Fibroblast of mammary gland (primary cell): Measurements from ENCODE around the gene KCND3.

ENCODE experiments used
- DNase-seq: peaks from one replicate; pipeline ENCODE4 v3.0.0-alpha.2; 2010; ENCODE audit warnings: low read depth
- H3K4me3 ChIP-seq: 2 replicates; pipeline ENCODE4 v1.5.1; 2011; ENCODE audit warnings: low read depth, mild to moderate bottlenecking, low read length, moderate library complexity; ENCODE audit not compliant: control insufficient read depth
- TF ChIP-seq, protein P1 (sequence below): conservative IDR thresholded peaks from 2 replicates; pipeline ENCODE4 v1.5.1; 2011; ENCODE audit warnings: low read depth, low read length, inconsistent platforms; ENCODE audit not compliant: control insufficient read depth, insufficient read depth

KCND3 gene

DNA sequence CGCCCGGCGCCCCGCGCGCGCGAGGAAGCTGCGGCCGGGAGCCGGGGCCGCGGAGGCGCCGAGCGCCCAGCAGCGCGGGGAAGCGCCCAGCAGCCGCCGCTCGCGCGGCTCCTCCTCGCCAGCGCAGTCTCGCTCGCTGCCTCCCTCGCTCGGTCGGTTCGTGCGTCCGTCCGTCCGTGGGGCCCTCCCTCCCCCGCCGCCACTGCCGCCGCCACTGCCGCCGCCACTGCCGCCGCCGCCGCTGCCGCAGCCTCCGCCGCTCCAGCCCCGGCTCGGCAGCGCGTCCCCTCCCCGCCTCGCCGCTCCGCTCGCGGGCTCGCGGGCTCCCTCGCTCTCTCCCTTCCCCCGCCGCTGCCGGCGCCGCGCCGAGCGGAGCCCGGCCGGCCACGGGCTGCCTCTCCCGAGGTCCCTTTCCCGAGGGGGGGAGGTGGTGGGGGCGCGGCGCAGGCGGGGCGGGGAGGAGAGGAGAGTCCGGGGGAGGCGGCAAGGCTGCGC is at the start of gene KCND3:
TSS of gene KCND3 (minus strand) at position 138 of the 495 bp plus-strand sequence.
- TF ChIP-seq, protein P1, sequence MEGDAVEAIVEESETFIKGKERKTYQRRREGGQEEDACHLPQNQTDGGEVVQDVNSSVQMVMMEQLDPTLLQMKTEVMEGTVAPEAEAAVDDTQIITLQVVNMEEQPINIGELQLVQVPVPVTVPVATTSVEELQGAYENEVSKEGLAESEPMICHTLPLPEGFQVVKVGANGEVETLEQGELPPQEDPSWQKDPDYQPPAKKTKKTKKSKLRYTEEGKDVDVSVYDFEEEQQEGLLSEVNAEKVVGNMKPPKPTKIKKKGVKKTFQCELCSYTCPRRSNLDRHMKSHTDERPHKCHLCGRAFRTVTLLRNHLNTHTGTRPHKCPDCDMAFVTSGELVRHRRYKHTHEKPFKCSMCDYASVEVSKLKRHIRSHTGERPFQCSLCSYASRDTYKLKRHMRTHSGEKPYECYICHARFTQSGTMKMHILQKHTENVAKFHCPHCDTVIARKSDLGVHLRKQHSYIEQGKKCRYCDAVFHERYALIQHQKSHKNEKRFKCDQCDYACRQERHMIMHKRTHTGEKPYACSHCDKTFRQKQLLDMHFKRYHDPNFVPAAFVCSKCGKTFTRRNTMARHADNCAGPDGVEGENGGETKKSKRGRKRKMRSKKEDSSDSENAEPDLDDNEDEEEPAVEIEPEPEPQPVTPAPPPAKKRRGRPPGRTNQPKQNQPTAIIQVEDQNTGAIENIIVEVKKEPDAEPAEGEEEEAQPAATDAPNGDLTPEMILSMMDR = no peak
- DNase-seq = peak; percentile 4
- H3K4me3 ChIP-seq = no peak within 1 kb of the TSS

DNA sequence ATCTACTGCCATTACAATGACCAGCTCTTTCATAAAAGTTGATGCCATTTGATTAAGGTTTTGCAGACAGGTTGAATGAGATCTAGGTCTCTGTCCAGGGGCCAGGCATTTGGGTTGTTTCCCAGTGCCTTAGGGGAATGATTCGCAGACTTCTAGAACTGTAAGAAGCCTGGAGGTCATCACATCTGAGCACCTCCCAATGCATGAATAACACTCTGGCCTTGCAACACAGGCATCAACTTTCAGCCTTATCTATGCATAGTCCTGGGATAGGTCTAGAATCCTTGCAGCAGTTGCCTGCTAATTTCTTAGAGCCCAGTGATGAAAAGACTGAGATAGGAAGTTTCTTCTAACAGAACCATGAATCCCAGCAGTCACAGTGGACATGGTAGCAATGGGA is 44.8 kb upstream of the KCND3 start:
- TF ChIP-seq, protein P1 = no peak
- DNase-seq = no peak
- H3K4me3 ChIP-seq = no peak overlapping the region

DNA sequence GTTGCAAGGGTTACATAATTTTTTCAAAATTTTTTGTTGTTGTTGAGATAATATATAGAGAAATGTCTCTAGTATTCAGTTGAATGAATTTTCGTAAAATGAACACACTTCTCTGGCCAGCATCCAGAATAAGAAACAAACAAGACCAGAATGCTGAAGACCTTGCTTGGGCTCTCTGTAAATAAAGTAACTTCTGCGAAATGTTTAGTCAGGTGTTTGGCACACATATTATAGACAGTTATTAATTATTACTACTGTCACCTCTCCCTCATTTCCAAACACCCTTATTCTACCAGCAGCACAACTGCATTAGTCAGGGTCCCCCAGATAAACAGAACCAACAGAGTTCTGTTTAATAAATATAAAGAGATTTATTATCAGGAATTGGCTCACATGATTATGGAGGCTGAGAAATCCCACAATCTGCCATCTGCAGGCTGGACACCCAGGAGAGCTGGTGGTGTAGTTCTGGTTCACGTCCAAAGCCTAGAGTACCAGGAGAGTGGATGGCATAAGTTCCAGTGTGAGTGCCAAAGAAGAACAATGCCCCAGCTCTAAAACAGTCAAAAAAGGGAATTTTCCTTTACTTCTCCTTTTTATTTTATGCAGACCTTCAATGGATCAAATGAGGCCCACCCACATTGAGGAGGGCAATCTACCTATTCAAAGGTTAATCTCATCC is 44.1 kb upstream of the KCND3 start:
- H3K4me3 ChIP-seq = no peak overlapping the region
- no peak for DNase-seq
- TF ChIP-seq, protein P1 = no peak

DNA sequence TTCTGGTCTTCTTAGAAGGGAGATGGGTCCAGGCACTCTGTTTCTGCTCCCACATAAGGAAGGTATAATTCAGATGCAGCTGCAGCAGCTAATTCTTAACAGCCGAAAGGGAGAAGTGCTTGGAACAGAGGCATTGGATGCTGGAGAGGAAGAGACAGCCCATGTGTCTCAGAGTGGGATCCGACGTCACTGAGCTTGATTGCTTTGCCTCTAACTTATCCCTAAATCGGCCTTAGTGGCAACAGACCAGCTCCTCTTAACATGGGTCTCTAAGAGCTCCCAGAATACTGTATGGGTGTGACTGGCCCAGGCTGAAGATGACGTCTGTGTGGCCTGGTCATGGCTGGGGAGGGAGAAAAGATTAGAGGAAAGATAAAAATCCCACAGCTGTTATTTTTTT is 40.7 kb upstream of the KCND3 start:
- DNase-seq = no peak
- no peak overlapping the region for H3K4me3 ChIP-seq
- TF ChIP-seq, protein P1 = no peak

DNA sequence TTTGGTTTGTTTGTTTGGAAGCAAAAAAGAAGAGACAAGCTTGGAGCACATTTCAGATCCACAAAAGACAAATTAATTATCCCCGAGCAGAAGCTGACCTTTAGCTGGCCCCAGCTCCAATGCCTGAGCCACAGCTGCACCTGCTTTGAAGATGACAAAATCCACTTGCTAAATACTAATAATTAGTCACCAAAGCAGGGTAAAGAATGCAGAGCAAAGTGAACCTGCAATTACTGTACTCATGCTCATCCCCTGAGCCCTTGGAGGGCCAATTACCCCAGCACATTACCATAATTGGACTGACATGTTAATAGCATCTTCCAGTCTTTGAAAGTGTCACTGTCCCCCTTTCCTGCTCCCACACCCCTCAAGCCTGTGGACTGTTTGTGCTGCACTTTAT is 38.2 kb upstream of the KCND3 start:
- no peak for DNase-seq
- TF ChIP-seq, protein P1 = no peak
- H3K4me3 ChIP-seq = no peak overlapping the region

DNA sequence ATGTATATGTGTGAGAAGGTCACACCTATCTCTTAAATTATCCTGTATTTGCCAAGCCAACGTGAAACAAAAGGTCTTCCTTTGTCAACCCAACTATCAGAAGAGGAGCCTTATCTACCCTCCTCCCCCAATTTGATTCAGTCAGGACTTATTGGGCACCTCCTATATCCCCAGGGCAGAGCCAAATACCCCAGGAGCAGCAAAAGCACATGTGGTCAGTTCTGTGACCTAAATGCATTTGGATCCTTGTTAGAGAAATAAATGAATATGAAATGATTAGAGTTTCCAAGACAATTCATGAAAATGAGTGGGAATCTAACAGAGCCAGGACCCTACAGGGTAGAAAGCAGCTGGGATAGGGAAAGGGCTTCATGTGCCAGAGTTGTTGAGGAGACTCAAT is 37.0 kb upstream of the KCND3 start:
- TF ChIP-seq, protein P1 = no peak
- no peak overlapping the region for H3K4me3 ChIP-seq
- no peak for DNase-seq
